Measurements from ENCODE around the gene CHST3. TPM values are rescaled to one million over a fixed set of nuclear protein-coding genes. Genes with fewer than 3 reads are reported as not detected.

The CHST3 gene
- total and polyA plus RNA-seq, 9 donors = 16.4 to 69.2 (median 36.1) TPM

DNA sequence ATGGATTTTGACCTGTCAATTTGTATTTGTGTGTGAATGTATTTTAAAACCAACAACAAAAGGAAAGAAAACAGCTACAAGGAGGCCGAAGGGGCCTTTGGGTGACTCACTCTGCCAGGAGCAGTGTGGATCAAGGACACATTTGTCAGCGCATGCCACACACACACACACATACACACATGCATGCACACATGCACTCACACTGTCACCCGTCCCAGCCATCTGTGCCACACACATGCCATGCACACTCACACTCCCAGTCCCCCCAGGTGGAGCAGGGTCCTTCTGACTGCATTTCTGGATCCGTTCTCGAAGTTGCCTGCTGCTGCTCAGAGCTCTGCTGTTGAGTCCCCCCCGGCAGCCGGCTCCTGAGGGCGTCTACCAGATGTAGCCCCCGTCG is 98.2 kb downstream of the CHST3 start:
- peaks cover 13% of the 10 kb centered on the region for H3K4me1 ChIP-seq (ENCODE audit: insufficient read depth)
- no peaks in the 10 kb centered on the region for H3K9me3 ChIP-seq
- 63 to 76% (median 69%) methylated on average over 10 of the region's 10 CpGs for WGBS, 3 donors
- DNase-seq = peak in 1 of 5 donors; percentile 32
- TF ChIP-seq EP300 (IDR thresholded peaks at IDR 0.05) (no peak), POLR2A (IDR thresholded peaks at IDR 0.05) (no peak)
- TF ChIP-seq, protein P1, sequence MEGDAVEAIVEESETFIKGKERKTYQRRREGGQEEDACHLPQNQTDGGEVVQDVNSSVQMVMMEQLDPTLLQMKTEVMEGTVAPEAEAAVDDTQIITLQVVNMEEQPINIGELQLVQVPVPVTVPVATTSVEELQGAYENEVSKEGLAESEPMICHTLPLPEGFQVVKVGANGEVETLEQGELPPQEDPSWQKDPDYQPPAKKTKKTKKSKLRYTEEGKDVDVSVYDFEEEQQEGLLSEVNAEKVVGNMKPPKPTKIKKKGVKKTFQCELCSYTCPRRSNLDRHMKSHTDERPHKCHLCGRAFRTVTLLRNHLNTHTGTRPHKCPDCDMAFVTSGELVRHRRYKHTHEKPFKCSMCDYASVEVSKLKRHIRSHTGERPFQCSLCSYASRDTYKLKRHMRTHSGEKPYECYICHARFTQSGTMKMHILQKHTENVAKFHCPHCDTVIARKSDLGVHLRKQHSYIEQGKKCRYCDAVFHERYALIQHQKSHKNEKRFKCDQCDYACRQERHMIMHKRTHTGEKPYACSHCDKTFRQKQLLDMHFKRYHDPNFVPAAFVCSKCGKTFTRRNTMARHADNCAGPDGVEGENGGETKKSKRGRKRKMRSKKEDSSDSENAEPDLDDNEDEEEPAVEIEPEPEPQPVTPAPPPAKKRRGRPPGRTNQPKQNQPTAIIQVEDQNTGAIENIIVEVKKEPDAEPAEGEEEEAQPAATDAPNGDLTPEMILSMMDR (IDR thresholded peaks at IDR 0.05) = no peak
- intact Hi-C loops (cut with DNase I) = no loop called here
- no peak overlapping the region for H3K4me3 ChIP-seq
- H3K27me3 ChIP-seq = no peaks in the 10 kb centered on the region
- H3K36me3 ChIP-seq = no peaks in the 10 kb centered on the region
- H3K27ac ChIP-seq = peak overlapping the region in 1 of 2 donors; percentile 45

Other genes starting within 250 kb of the CHST3 start
- under 1 TPM; 0.11 to 0.45 (median 0.27) TPM for gene C10orf105, start 244.6 kb upstream of the CHST3 start, total RNA-seq
- under 1 TPM; 0.20 to 0.27 TPM for gene C10orf105, start 244.6 kb upstream of the CHST3 start, polyA plus RNA-seq
- gene VSIR, start 190.9 kb upstream of the CHST3 start, total RNA-seq = 10 to 100 TPM; 40.7 to 94.1 (median 63.4) TPM
- 10 to 100 TPM; 19.9 to 51.2 TPM for gene VSIR, start 190.9 kb upstream of the CHST3 start, polyA plus RNA-seq
- gene PSAP, start 113.1 kb upstream of the CHST3 start, total RNA-seq = 1,000 to 10,000 TPM in 4 of 7 donors, 100 to 1,000 TPM in 3; 632 to 1,246 (median 1,118) TPM
- gene PSAP, start 113.1 kb upstream of the CHST3 start, polyA plus RNA-seq = 1,000 to 10,000 TPM in 1 of 2 donors, 100 to 1,000 TPM in 1; 916 to 3,407 TPM
- 10 to 100 TPM in 3 of 7 donors, 1 to 10 TPM in 4; 1.4 to 77.7 (median 8.7) TPM for gene SPOCK2, start 124.2 kb downstream of the CHST3 start, total RNA-seq
- 10 to 100 TPM in 1 of 2 donors, 1 to 10 TPM in 1; 1.7 to 27.1 TPM for gene SPOCK2, start 124.2 kb downstream of the CHST3 start, polyA plus RNA-seq